ENCODE measurements around the gene SNRPA1.

GRCh38 chr15:101250873-101251829, 43.9 kb downstream of the SNRPA1 start:
- TF ChIP-seq CTCF (IDR thresholded peaks at IDR 0.05) (no peak), EZH2 (IDR thresholded peaks at IDR 0.05; ENCODE audit: borderline replicate concordance, insufficient read depth, low read depth, low read length, poor library complexity, severe bottlenecking) (no peak)

Data from B cell (primary cell).